ENCODE measurements around the gene CPM. TPM values are rescaled to one million over a fixed set of nuclear protein-coding genes. Genes with fewer than 3 reads are reported as not detected.

The CPM gene
- total RNA-seq, 1 donor from 2014 or later = not detected

DNA sequence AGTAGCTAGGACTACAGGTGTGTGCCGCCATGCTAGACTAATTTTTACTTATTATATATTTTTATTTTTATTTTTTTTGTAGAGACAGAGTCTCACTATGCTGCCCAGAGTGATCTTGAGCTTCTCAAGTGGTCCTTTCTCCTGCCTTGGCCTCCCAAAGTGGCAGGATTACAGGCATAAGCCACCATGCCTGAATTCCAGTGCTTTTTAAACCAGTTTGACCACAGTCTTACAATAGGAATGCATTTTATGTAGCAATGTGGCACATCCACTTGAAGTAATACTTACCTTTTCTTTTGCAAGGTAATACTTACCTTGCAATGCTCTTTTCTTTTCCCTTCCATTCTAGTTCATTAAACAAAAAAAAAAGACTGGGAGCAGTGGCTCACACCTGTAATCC, 38.0 kb upstream of the CPM start:
- Mint-ChIP-seq H3K9me3 (no peaks in the 10 kb centered on the region), H3K27me3 (ENCODE audit: low read depth) (no peaks in the 10 kb centered on the region), H3K36me3 (ENCODE audit: low read depth) (no peaks in the 10 kb centered on the region), H3K27ac (ENCODE audit: unreplicated experiment) (no peak overlapping the region), H3K4me1 (peaks cover 7% of the 10 kb centered on the region), H3K4me3 (no peak overlapping the region)
- TF ChIP-seq, protein P1, sequence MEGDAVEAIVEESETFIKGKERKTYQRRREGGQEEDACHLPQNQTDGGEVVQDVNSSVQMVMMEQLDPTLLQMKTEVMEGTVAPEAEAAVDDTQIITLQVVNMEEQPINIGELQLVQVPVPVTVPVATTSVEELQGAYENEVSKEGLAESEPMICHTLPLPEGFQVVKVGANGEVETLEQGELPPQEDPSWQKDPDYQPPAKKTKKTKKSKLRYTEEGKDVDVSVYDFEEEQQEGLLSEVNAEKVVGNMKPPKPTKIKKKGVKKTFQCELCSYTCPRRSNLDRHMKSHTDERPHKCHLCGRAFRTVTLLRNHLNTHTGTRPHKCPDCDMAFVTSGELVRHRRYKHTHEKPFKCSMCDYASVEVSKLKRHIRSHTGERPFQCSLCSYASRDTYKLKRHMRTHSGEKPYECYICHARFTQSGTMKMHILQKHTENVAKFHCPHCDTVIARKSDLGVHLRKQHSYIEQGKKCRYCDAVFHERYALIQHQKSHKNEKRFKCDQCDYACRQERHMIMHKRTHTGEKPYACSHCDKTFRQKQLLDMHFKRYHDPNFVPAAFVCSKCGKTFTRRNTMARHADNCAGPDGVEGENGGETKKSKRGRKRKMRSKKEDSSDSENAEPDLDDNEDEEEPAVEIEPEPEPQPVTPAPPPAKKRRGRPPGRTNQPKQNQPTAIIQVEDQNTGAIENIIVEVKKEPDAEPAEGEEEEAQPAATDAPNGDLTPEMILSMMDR (conservative IDR thresholded peaks at IDR 0.05) = no peak
- DNase-seq (ENCODE audit: low read depth, low spot score) = no peak

DNA sequence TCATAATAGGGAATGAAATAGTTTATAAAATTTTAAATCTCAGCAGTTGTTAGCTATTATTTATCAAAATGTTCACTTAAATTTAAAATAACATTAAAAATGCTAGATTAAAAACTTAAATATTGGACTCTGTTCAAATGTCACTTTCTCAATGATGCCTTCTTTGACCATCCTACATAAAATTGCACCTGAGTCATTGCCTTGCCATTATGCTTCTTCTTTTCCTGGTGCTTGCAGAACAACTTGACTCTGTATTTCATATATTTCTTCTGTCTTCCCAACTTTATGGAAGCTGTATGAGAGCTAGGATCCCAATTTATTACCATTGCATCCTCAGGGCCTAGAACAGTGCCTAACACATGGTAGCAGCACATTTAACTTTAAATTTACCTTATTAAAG, 37.3 kb upstream of the CPM start:
- peaks cover under 1% of the 10 kb centered on the region for H3K4me1 Mint-ChIP-seq
- DNase-seq (ENCODE audit: low read depth, low spot score) = no peak
- no peak overlapping the region for H3K27ac Mint-ChIP-seq (ENCODE audit: unreplicated experiment)
- no peaks in the 10 kb centered on the region for H3K27me3 Mint-ChIP-seq (ENCODE audit: low read depth)
- H3K4me3 Mint-ChIP-seq = no peak overlapping the region
- no peaks in the 10 kb centered on the region for H3K36me3 Mint-ChIP-seq (ENCODE audit: low read depth)
- TF ChIP-seq, protein P1 (conservative IDR thresholded peaks at IDR 0.05) = no peak
- H3K9me3 Mint-ChIP-seq = no peaks in the 10 kb centered on the region

DNA sequence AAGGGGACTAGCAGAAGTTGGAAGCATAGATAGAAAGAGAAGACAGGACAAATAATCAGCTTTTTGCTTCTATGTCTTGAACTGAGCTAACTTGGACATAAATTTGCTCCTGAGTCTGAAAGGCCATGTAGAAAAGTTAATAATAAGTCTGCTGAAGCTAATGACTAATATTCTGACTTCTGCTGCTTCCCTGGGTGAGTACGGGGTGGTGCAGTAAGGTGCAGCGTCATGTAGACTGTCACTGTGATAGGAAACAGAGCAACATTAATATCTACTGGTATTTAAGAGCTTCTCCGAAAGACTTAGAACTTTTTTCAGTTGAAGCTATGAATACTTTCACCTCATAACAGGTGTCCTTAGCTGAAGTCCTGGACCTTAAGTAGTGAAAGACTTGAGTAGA, 34.1 kb upstream of the CPM start:
- DNase-seq (ENCODE audit: low read depth, low spot score) = no peak
- no peak overlapping the region for H3K27ac Mint-ChIP-seq (ENCODE audit: unreplicated experiment)
- H3K27me3 Mint-ChIP-seq (ENCODE audit: low read depth) = no peaks in the 10 kb centered on the region
- TF ChIP-seq, protein P1 (conservative IDR thresholded peaks at IDR 0.05) = no peak
- no peaks in the 10 kb centered on the region for H3K36me3 Mint-ChIP-seq (ENCODE audit: low read depth)
- peaks cover 3% of the 10 kb centered on the region for H3K9me3 Mint-ChIP-seq
- no peaks in the 10 kb centered on the region for H3K4me1 Mint-ChIP-seq
- no peak overlapping the region for H3K4me3 Mint-ChIP-seq

DNA sequence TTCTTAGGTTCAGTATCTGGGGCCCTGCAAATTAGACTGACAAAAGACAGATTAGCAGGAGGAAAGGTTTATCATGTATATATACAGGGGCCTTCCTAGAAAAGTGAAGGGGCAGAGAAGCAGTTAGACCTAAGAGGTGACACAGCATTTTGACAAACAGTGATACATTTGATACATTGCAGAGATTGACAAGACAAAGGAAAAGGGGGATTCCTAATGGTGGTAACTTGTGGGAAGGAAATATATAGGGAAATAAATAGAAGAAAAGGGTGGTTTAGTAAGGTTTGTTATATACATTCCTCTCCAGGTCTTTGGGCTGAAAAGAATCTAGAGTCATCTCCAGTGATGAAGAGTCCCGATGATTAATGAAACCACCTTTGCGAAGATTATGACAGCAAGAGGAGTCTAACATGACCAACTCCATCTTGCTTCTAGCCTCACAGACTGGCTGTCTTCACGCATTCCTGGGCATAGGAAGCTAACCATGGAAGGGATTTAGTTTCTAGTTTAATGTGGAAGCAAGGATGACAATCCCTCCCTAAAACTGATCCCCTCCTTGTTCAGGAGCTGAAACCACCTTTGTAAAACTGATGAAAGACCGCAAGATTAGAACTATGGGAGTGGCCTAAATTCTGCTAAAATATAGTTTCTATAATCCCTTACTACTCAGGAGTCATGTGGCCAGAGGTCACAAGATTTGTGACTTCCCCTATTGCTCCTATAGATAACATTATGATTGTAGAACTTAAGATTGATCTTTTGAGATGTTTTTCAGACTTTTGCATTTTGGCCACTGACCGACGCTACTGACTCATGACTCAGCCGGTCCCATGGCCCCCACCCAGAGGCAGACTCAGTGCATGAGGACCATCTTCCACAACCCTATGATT, 31.1 kb upstream of the CPM start:
- Mint-ChIP-seq H3K27ac (ENCODE audit: unreplicated experiment) (no peak overlapping the region), H3K9me3 (peaks cover 3% of the 10 kb centered on the region), H3K4me3 (no peak overlapping the region), H3K27me3 (ENCODE audit: low read depth) (no peaks in the 10 kb centered on the region), H3K4me1 (peaks cover 13% of the 10 kb centered on the region), H3K36me3 (ENCODE audit: low read depth) (no peaks in the 10 kb centered on the region)
- TF ChIP-seq, protein P1 (conservative IDR thresholded peaks at IDR 0.05) = no peak
- DNase-seq (ENCODE audit: low read depth, low spot score) = no peak

DNA sequence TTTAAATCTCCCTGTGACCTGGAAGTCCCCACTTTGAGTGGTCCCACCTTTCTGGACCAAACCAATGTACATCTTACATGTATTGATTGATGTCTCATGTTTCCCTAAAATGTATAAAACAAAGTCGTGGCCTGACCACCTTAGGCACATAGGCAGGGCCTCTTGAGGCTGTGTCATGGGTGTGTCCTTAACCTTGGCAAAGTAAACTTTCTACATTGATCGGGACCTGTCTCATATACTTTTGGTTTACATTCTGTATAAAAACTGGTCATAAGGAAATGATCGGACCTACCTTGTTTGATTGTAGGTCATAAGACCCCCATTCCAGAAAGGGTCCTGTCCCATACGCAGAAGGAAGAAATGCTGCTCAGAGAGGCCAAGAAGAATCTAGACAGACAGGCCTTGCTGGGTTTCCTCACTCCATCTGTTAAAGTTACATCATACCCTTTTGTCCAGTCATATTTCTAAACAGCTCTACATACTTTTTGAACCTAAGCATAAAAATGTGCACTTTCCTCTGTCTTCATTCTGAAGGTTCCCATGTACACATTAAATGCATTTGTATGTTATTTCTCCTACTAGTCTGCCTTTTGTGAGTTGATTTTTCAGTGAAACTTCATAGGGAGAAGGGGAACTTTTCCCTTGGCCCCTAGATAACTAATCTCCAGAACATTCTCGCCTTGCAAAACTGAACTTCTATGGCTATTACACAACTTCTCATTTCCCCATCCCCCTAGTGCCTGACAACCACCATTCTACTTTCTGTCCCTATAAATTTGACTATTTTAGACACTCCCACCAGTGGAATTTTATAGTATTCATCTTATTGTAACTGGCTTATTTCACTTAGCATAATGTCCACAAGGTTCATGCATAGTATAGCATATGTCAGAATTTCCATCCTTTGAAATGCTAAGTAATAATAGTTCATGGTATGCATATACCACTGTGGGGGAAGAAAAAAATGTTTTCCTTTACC, 30.2 kb upstream of the CPM start:
- Mint-ChIP-seq H3K9me3 (peaks cover 3% of the 10 kb centered on the region), H3K4me3 (no peak overlapping the region), H3K36me3 (ENCODE audit: low read depth) (no peaks in the 10 kb centered on the region), H3K27me3 (ENCODE audit: low read depth) (no peaks in the 10 kb centered on the region), H3K27ac (ENCODE audit: unreplicated experiment) (no peak overlapping the region), H3K4me1 (peaks cover 13% of the 10 kb centered on the region)
- no peak for DNase-seq (ENCODE audit: low read depth, low spot score)
- TF ChIP-seq, protein P1 (conservative IDR thresholded peaks at IDR 0.05) = no peak

Measured in neural crest cell (in vitro differentiated cells).